Measurements from ENCODE around the gene ABHD12. TPM values are rescaled to one million over a fixed set of nuclear protein-coding genes. Genes with fewer than 3 reads are reported as not detected.

Gene ABHD12
- total RNA-seq, 2 donors from 2014 or later = 48.2 to 52.7 TPM

GRCh38 chr20:25296094-25297093, 94.2 kb downstream of the ABHD12 start:
- Mint-ChIP-seq H3K27me3 (ENCODE audit: insufficient read depth) (no peaks in the 10 kb centered on the region), H3K27ac (no peak overlapping the region), H3K4me3 (no peak overlapping the region), H3K4me1 (peaks cover 11% of the 10 kb centered on the region), H3K36me3 (ENCODE audit: low read depth) (peaks cover 31% of the 10 kb centered on the region), H3K9me3 (no peaks in the 10 kb centered on the region)
- WGBS, 2 experiments (ENCODE audit: insufficient coverage in 1 of 2, insufficient read length in 1 of 2) = 94 to 97% methylated on average over 21 to 24 of the region's 24 CpGs
- peak; percentile 66 for TF ChIP-seq CTCF (conservative IDR thresholded peaks at IDR 0.05)
- Histone ChIP-seq H3K27ac (ENCODE audit: low read depth, low read length) (peak overlapping the region; percentile 44), H3K9me3 (ENCODE audit: control insufficient read depth, low read length) (no peaks in the 10 kb centered on the region), H3K36me3 (ENCODE audit: control insufficient read depth, insufficient read depth, low read length) (peaks cover 28% of the 10 kb centered on the region), H3K4me1 (ENCODE audit: control insufficient read depth, insufficient read depth, low read length) (peaks cover 9% of the 10 kb centered on the region), H3K4me3 (ENCODE audit: low read length) (no peak overlapping the region), H3K9ac (ENCODE audit: extremely low read depth, low read length, poor library complexity, severe bottlenecking) (no peak overlapping the region), H3K27me3 (ENCODE audit: control insufficient read depth, insufficient read depth, low read length, poor library complexity, severe bottlenecking) (no peaks in the 10 kb centered on the region)
- peak; percentile 62 for DNase-seq

- no peak overlapping the region for H3K27ac Mint-ChIP-seq
- 79 to 97% methylated on average over 5 to 10 of the region's 10 CpGs for WGBS, 2 experiments (ENCODE audit: insufficient coverage in 1 of 2, insufficient read length in 1 of 2)
- H3K4me3 ChIP-seq (ENCODE audit: low read length) = no peak overlapping the region
- H3K27me3 Mint-ChIP-seq (ENCODE audit: insufficient read depth) = no peaks in the 10 kb centered on the region
- no peak overlapping the region for H3K9ac ChIP-seq (ENCODE audit: extremely low read depth, low read length, poor library complexity, severe bottlenecking)
- DNase-seq = peak; percentile 66
- H3K36me3 ChIP-seq (ENCODE audit: control insufficient read depth, insufficient read depth, low read length) = peaks cover 28% of the 10 kb centered on the region
- H3K4me1 ChIP-seq (ENCODE audit: control insufficient read depth, insufficient read depth, low read length) = peaks cover 9% of the 10 kb centered on the region
- peaks cover 11% of the 10 kb centered on the region for H3K4me1 Mint-ChIP-seq
- no peaks in the 10 kb centered on the region for H3K27me3 ChIP-seq (ENCODE audit: control insufficient read depth, insufficient read depth, low read length, poor library complexity, severe bottlenecking)
- TF ChIP-seq CTCF (conservative IDR thresholded peaks at IDR 0.05) = no peak
- no peak overlapping the region for H3K4me3 Mint-ChIP-seq
- peaks cover 29% of the 10 kb centered on the region for H3K36me3 Mint-ChIP-seq (ENCODE audit: low read depth)
- H3K9me3 Mint-ChIP-seq = no peaks in the 10 kb centered on the region
- peak overlapping the region; percentile 44 for H3K27ac ChIP-seq (ENCODE audit: low read depth, low read length)
- H3K9me3 ChIP-seq (ENCODE audit: control insufficient read depth, low read length) = no peaks in the 10 kb centered on the region
Measured at GRCh38 chr20:25295386-25296093, 95.1 kb downstream of the ABHD12 start.

GRCh38 chr20:25294459-25295385, 95.9 kb downstream of the ABHD12 start:
- Histone ChIP-seq H3K9ac (ENCODE audit: extremely low read depth, low read length, poor library complexity, severe bottlenecking) (no peak overlapping the region), H3K4me3 (ENCODE audit: low read length) (no peak overlapping the region), H3K4me1 (ENCODE audit: control insufficient read depth, insufficient read depth, low read length) (peaks cover 9% of the 10 kb centered on the region), H3K27me3 (ENCODE audit: control insufficient read depth, insufficient read depth, low read length, poor library complexity, severe bottlenecking) (no peaks in the 10 kb centered on the region), H3K9me3 (ENCODE audit: control insufficient read depth, low read length) (no peaks in the 10 kb centered on the region), H3K27ac (ENCODE audit: low read depth, low read length) (no peak overlapping the region), H3K36me3 (ENCODE audit: control insufficient read depth, insufficient read depth, low read length) (peaks cover 28% of the 10 kb centered on the region)
- peaks cover 30% of the 10 kb centered on the region for H3K36me3 Mint-ChIP-seq (ENCODE audit: low read depth)
- H3K4me3 Mint-ChIP-seq = no peak overlapping the region
- peak; percentile 99 for TF ChIP-seq CTCF (conservative IDR thresholded peaks at IDR 0.05)
- H3K27me3 Mint-ChIP-seq (ENCODE audit: insufficient read depth) = no peaks in the 10 kb centered on the region
- H3K9me3 Mint-ChIP-seq = no peaks in the 10 kb centered on the region
- no peak overlapping the region for H3K27ac Mint-ChIP-seq
- DNase-seq = peak; percentile 94
- peaks cover 11% of the 10 kb centered on the region for H3K4me1 Mint-ChIP-seq
- 66 to 67% methylated on average over 13 to 22 of the region's 22 CpGs for WGBS, 2 experiments (ENCODE audit: insufficient coverage in 1 of 2, insufficient read length in 1 of 2)
